NCI-H1092 (cell line): ENCODE results near the gene PDZK1.
"Not testable (repeated sequence)": the region's sequence is repeated elsewhere in the genome, so short reads cannot be mapped to it uniquely, and the experiment has no call there.

Experiments
- DNase-seq: peaks from one replicate; lab custom pipeline; 2025; lab: John Stamatoyannopoulos, UW

PDZK1 gene

DNA sequence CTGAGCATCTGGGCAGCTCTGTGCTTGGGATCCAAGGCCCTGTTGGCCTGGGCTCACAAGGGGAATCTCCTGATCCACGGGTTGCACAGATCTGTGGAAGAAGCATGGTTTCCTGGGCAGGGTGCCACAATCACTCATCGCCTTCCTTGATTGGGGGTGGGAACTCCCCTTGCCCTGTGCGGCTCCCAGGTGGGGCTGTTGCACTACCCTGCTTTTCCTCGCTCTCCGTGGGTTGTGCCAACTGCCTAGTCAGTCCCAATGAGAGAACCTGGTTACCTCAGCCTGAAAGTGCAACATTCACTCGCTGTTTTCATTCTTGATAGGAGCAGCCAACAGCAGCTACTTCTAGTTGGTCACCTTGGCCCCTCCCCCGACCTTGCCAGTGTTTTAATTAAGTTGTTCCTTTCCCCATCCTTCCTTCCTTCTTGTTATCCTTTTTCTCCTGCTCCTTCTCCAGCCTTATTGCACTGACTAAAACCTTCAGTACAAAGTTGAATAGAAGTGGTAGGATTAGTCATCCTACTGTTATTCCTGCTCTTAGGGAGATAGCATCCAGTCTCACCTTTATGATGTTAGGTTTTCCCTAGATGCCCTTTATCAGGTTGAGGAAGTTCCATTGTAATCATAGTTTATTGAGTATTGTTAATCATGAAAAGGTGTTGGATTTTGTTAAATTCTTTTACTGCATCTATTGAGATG lies 50.8 kb downstream of the PDZK1 start:
- DNase-seq: not testable (repeated sequence)

GRCh38 chr1:145643990-145644389 lies 63.2 kb downstream of the PDZK1 start:
- not testable (repeated sequence) for DNase-seq

- not testable (repeated sequence) for DNase-seq
Measured at GRCh38 chr1:145641886-145642285, 65.3 kb downstream of the PDZK1 start.

DNA sequence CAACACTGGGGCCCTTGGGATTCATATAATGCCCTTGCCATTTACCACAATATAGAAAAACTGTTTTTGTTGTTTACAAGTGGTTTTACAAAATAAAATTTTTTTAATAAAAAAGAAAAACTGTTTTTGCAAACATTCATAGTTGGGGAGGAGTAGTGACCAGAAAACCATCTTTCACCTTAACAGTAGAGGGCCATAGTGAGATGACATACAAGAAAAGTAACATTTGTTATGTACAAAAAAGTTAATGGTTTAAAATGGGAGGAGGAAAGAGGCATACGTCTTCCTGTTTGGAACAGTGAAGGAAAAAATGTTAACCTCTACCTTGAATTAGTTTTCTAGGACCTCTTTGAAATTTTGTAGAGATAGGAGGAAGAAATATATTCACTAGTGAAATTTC lies 70.9 kb downstream of the PDZK1 start:
- DNase-seq: not testable (repeated sequence)

- not testable (repeated sequence) for DNase-seq
Measured at GRCh38 chr1:145622177-145622576, 85.0 kb downstream of the PDZK1 start.
